GM12801 (cell line): Measurements from ENCODE around the gene KRT39.

Experiments used
- TF ChIP-seq, protein P1 (sequence below): IDR thresholded peaks from one replicate; pipeline ENCODE4 v1.5.1; 2011; ENCODE audit warnings: control low read depth; ENCODE audit not compliant: insufficient read length; ENCODE audit errors: extremely low read depth

KRT39 gene

DNA sequence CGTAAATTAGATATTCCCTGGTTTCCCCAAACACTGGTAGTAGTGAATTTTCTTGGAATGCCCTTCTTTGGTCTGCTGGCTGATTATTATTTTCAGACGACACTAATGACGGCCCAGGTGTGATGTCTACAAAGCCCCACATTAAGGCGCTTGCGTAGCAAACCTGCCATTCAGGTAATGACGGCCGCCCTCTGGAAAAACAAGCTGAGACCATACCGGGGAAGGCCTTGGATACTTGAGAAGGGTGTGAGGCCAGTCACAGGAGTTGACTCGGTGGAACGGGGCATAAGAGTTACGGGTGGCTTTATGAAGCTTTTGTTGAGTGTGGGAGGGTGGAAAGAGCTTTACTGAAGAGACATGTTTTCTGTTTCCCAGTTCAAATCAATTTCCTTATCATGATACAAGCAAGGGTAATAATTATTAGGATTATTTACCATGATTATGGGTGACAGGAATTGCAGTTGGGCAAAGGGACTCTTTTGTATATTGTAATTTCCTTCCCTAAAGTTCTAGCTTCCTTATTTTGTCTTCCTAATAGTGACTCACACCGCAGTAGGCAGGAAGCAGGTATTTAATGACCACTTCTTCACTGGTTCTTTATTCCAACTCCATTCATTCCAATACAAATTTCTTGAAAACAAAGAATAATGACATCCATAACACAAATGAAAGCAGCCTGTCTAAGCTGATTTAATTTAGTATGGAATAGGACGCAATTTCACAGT, 54.1 kb downstream of the KRT39 start:
- TF ChIP-seq, protein P1, sequence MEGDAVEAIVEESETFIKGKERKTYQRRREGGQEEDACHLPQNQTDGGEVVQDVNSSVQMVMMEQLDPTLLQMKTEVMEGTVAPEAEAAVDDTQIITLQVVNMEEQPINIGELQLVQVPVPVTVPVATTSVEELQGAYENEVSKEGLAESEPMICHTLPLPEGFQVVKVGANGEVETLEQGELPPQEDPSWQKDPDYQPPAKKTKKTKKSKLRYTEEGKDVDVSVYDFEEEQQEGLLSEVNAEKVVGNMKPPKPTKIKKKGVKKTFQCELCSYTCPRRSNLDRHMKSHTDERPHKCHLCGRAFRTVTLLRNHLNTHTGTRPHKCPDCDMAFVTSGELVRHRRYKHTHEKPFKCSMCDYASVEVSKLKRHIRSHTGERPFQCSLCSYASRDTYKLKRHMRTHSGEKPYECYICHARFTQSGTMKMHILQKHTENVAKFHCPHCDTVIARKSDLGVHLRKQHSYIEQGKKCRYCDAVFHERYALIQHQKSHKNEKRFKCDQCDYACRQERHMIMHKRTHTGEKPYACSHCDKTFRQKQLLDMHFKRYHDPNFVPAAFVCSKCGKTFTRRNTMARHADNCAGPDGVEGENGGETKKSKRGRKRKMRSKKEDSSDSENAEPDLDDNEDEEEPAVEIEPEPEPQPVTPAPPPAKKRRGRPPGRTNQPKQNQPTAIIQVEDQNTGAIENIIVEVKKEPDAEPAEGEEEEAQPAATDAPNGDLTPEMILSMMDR: no peak

DNA sequence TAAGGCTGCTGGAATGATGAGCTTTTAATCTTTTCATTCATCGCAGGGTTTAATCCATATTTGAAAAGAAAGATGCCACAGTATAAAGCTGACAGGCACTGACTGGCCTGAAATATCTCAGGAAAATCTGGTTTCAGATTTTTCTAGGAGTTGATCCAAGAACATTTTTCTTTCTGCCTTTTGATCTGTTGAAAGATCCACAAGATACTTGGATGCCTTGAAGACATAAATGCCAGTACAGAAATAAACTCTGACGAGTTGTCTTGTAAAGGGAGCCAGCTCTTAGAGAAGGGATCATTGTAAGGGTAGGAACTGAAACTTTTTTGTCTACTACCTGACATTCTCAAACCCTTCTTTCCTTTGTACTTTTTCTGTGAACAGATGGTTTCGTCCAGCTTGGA, 56.3 kb downstream of the KRT39 start:
- TF ChIP-seq, protein P1: no peak

DNA sequence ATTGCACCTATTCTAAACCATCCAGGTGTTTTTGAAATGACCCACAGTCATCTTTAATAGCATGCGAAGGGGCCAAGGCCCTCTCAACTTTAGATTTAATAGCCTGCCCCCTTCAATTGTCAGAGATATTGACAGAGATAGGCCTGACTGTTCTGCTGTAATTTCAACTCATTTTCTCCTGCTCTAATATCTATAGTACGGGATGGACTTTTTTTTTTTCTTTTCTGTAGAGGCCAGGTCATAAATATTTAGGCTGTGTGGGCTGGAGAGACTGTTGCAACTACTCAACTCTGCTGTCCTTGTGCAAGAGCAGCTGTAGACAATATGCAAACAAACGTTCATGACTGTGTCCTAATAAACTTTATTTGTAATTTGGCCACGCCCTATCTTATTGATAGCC, 57.0 kb downstream of the KRT39 start:
- TF ChIP-seq, protein P1: no peak

DNA sequence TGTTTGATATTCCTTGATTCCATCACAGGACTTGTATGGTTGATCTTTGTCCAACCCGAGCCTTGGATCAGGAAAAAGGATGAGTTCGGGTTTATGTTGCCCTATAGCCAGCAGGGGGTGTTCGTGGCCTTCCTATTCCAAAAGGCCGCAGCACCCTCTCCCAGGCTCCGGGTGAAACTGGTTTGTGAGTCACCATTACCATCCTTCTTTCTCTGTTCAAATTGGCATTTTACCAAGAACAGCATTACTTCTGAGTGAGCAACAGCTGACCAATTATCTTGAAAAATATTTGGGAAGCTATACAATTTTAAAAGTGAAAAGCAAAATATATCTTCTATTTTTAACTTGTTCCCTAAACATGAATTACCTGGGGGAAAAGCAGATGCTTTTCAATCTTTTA, 57.4 kb downstream of the KRT39 start:
- TF ChIP-seq, protein P1: no peak
